GM21360 (cell line): Measurements from ENCODE around the gene OCEL1.
"Not testable (repeated sequence)": the region's sequence is repeated elsewhere in the genome, so short reads cannot be mapped to it uniquely, and the experiment has no call there.

ENCODE experiments used
- ATAC-seq: cut with Tn5 transposase; IDR thresholded peaks from one replicate; pipeline ENCODE4 v1.9.1; 2021; ENCODE audit warnings: mild to moderate bottlenecking, moderate library complexity; ENCODE audit not compliant: unreplicated experiment

The OCEL1 gene

GRCh38 chr19:17226002-17226933 lies at the start of gene OCEL1:
OCEL1 (plus strand) TSS chr19:17226226; CDS start chr19:17226248, 22 bp downstream.
- peak; percentile 86 for ATAC-seq

- ATAC-seq = no peak
These were observed 47.7 kb upstream of the OCEL1 start for GRCh38 chr19:17178291-17178690.

GRCh38 chr19:17180997-17181702 lies 44.9 kb upstream of the OCEL1 start:
- ATAC-seq = no peak

- ATAC-seq = no peak
These were observed 42.7 kb upstream of the OCEL1 start for GRCh38 chr19:17183271-17183761.

GRCh38 chr19:17183858-17184321 lies 42.1 kb upstream of the OCEL1 start:
- no peak for ATAC-seq

GRCh38 chr19:17184371-17184841 lies 41.6 kb upstream of the OCEL1 start:
- ATAC-seq = no peak

GRCh38 chr19:17185590-17185989 lies 40.4 kb upstream of the OCEL1 start:
- ATAC-seq = no peak

GRCh38 chr19:17191736-17192135 lies 34.3 kb upstream of the OCEL1 start:
- ATAC-seq = not testable (repeated sequence)

- no peak for ATAC-seq
These were observed 33.3 kb upstream of the OCEL1 start for GRCh38 chr19:17192751-17193150.

- ATAC-seq = no peak
These were observed 31.4 kb upstream of the OCEL1 start for GRCh38 chr19:17194608-17195007.

- ATAC-seq = no peak
These were observed 30.9 kb upstream of the OCEL1 start for GRCh38 chr19:17195106-17195505.

- ATAC-seq = no peak
These were observed 29.4 kb upstream of the OCEL1 start for GRCh38 chr19:17196610-17197009.

- ATAC-seq = no peak
These were observed 28.4 kb upstream of the OCEL1 start for GRCh38 chr19:17197666-17198065.

- ATAC-seq = no peak
These were observed 25.5 kb upstream of the OCEL1 start for GRCh38 chr19:17200408-17201079.

- no peak for ATAC-seq
These were observed 23.8 kb upstream of the OCEL1 start for GRCh38 chr19:17202249-17202648.

- no peak for ATAC-seq
These were observed 23.3 kb upstream of the OCEL1 start for GRCh38 chr19:17202713-17203112.

GRCh38 chr19:17205237-17206140 lies 20.5 kb upstream of the OCEL1 start:
- ATAC-seq = no peak

GRCh38 chr19:17206736-17207581 lies 19.1 kb upstream of the OCEL1 start:
- no peak for ATAC-seq
